DOHH2 (cell line): ENCODE measurements around the gene MAPK4.
A peak's percentile ranks its signal among the peaks of the same experiment; 100 is the strongest.
"Not testable (repeated sequence)": the region's sequence is repeated elsewhere in the genome, so short reads cannot be mapped to it uniquely, and the experiment has no call there.

Experiments
- H3F3A ChIP-seq: fragments of 200-600 bp; sonication (generic), shearing (Covaris generic); 2 replicates; pipeline ENCODE4 v1.6.0; 2016; ENCODE audit warnings: antibody characterized with exemption, mild to moderate bottlenecking; ENCODE audit not compliant: control insufficient read depth, insufficient read depth
- H3K27ac ChIP-seq: fragments of 200-600 bp; sonication (generic); 2 replicates; pipeline ENCODE4 v1.5.1; 2014; ENCODE audit warnings: low read depth, mild to moderate bottlenecking, low read length, moderate library complexity
- H3K27me3 ChIP-seq: fragments of 200-600 bp; sonication (generic); 2 replicates; pipeline ENCODE4 v1.6.1; 2014; ENCODE audit warnings: mild to moderate bottlenecking, low read length, mixed read lengths; ENCODE audit not compliant: control insufficient read depth
- H3K36me3 ChIP-seq: fragments of 200-600 bp; sonication (generic); 2 replicates; pipeline ENCODE4 v1.6.1; 2014; ENCODE audit warnings: mild to moderate bottlenecking, low read length, moderate library complexity, mixed read lengths; ENCODE audit not compliant: control insufficient read depth
- H3K4me1 ChIP-seq: fragments of 200-600 bp; sonication (generic); 2 replicates; pipeline ENCODE4 v1.6.1; 2014; ENCODE audit warnings: mild to moderate bottlenecking, low read length, mixed read lengths; ENCODE audit not compliant: control insufficient read depth
- H3K4me2 ChIP-seq: fragments of 200-600 bp; sonication (generic); 2 replicates; pipeline ENCODE4 v1.6.0; 2014; ENCODE audit warnings: mild to moderate bottlenecking, low read length, moderate library complexity
- H3K4me3 ChIP-seq: fragments of 200-600 bp; sonication (generic); 2 replicates; pipeline ENCODE4 v1.5.1; 2014; ENCODE audit warnings: mild to moderate bottlenecking, low read length, mixed read lengths
- H3K79me2 ChIP-seq: fragments of 200-600 bp; sonication (generic); 2 replicates; pipeline ENCODE4 v1.6.1; 2014; ENCODE audit warnings: mild to moderate bottlenecking, low read length, mixed read lengths; ENCODE audit not compliant: control insufficient read depth
- H3K9me2 ChIP-seq: fragments of 200-600 bp; sonication (generic); replicated peaks from 2 replicates; pipeline ENCODE4 v1.6.1; 2014; ENCODE audit warnings: mild to moderate bottlenecking, low read length, mixed read lengths; ENCODE audit not compliant: control insufficient read depth
- H3K9me3 ChIP-seq: fragments of 200-600 bp; sonication (generic); 2 replicates; pipeline ENCODE4 v1.6.1; 2014; ENCODE audit warnings: antibody characterized with exemption, low read length, mixed read lengths; ENCODE audit not compliant: control insufficient read depth, insufficient read depth
- H4K20me1 ChIP-seq: fragments of 200-600 bp; sonication (generic); 2 replicates; pipeline ENCODE4 v1.6.0; 2014; ENCODE audit warnings: low read depth, mild to moderate bottlenecking, antibody characterized with exemption, low read length, moderate library complexity; ENCODE audit not compliant: control insufficient read depth, insufficient read depth
- EZH2phosphoT487 ChIP-seq: fragments of 200-600 bp; sonication (generic); IDR thresholded peaks from 2 replicates; pipeline ENCODE4 v1.6.1; 2017; ENCODE audit warnings: borderline replicate concordance, mild to moderate bottlenecking, antibody characterized with exemption, low read length, moderate library complexity, mixed read lengths
- TF ChIP-seq, protein P1 (sequence below): fragments of 200-600 bp; sonication (generic); IDR thresholded peaks from one replicate; pipeline ENCODE4 v1.5.1; 2014; ENCODE audit warnings: antibody characterized with exemption, mild to moderate bottlenecking, low read depth, low read length; ENCODE audit not compliant: poor library complexity, severe bottlenecking

The MAPK4 gene

DNA sequence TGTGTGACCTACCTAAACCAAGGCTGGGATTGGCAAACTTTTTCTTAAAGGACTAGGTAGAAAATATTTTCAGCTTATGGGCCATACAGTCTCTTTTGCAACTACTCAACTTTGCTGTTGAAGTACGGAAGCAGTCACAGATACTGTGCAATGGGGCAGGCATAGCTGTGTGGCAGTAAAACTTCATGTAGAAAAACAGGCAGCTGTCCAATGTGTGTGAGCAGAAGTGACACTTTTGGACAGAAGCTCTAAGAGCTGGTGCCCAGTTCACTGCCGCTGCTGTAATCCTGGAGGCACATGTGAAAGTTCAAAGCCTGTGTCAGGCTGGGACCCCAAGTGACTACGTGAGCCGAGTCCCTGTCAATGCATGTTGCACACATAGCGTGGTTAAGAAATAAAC lies 46.7 kb downstream of the MAPK4 start:
- Histone ChIP-seq H3K9me2 (no peaks in the 10 kb centered on the region), H3K9me3 (no peaks in the 10 kb centered on the region), H3K4me2 (no peak overlapping the region), H4K20me1 (no peaks in the 10 kb centered on the region), H3K36me3 (no peaks in the 10 kb centered on the region), H3K27me3 (no peaks in the 10 kb centered on the region; the same call in 1 of the 2 replicates), H3F3A (no peaks in the 10 kb centered on the region), H3K79me2 (no peaks in the 10 kb centered on the region), H3K4me1 (no peaks in the 10 kb centered on the region), H3K27ac (no peak overlapping the region), H3K4me3 (no peak overlapping the region)
- TF ChIP-seq, protein P1, sequence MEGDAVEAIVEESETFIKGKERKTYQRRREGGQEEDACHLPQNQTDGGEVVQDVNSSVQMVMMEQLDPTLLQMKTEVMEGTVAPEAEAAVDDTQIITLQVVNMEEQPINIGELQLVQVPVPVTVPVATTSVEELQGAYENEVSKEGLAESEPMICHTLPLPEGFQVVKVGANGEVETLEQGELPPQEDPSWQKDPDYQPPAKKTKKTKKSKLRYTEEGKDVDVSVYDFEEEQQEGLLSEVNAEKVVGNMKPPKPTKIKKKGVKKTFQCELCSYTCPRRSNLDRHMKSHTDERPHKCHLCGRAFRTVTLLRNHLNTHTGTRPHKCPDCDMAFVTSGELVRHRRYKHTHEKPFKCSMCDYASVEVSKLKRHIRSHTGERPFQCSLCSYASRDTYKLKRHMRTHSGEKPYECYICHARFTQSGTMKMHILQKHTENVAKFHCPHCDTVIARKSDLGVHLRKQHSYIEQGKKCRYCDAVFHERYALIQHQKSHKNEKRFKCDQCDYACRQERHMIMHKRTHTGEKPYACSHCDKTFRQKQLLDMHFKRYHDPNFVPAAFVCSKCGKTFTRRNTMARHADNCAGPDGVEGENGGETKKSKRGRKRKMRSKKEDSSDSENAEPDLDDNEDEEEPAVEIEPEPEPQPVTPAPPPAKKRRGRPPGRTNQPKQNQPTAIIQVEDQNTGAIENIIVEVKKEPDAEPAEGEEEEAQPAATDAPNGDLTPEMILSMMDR, result no peak
- TF ChIP-seq EZH2phosphoT487, result no peak

DNA sequence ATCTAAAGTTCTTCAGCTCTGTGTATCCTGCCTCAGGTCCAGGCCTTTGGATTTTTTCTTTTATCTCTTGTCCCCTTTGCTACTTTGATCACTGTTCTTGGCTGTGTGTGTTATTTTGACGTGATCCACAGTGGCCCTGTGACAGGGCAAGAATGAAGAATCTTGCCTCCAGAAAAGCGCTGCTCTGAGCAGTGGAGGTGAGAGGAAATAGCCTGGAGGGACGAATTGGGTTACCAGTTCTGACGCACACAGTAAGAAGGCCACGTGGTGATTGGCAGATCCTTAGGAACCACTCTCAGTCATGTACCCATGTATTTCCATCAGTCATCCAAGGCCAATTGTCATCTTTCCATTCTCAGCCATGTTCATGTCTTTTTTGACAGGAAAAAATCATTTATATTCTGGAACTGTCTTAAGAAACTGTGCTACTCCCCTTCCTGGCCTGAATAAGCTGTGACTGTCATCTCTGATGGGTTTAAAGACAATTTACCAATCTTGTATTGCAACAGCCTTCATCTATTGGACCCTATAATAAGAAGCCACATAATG lies 47.6 kb downstream of the MAPK4 start:
- Histone ChIP-seq H3K4me3 (no peak overlapping the region), H3K27me3 (no peaks in the 10 kb centered on the region; the same call in none of the 2 replicates), H3K9me2 (no peaks in the 10 kb centered on the region), H3K4me1 (no peaks in the 10 kb centered on the region), H3K36me3 (no peaks in the 10 kb centered on the region), H3K27ac (no peak overlapping the region), H3K9me3 (no peaks in the 10 kb centered on the region), H4K20me1 (no peaks in the 10 kb centered on the region), H3K4me2 (no peak overlapping the region), H3F3A (no peaks in the 10 kb centered on the region), H3K79me2 (no peaks in the 10 kb centered on the region)
- TF ChIP-seq, protein P1, result no peak
- TF ChIP-seq EZH2phosphoT487, result no peak

DNA sequence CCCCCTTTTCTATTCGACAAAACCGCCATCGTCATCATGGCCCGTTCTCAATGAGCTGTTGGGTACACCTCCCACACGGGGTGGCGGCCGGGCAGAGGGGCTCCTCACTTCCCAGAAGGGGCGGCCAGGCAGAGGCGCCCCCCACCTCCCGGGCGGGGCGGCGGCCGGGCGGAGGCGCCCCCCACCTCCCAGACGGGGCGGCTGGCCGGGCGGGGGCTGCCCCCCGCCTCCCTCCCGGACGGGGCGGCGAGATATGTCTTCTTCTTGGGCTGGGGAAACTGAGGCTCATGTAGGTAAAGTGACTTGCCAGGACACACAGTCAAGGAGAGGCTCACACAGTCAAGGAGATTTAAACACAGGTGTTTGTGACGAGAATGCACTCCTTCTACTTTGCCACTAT lies 49.3 kb downstream of the MAPK4 start:
- H3K9me2 ChIP-seq, result not testable (repeated sequence)

DNA sequence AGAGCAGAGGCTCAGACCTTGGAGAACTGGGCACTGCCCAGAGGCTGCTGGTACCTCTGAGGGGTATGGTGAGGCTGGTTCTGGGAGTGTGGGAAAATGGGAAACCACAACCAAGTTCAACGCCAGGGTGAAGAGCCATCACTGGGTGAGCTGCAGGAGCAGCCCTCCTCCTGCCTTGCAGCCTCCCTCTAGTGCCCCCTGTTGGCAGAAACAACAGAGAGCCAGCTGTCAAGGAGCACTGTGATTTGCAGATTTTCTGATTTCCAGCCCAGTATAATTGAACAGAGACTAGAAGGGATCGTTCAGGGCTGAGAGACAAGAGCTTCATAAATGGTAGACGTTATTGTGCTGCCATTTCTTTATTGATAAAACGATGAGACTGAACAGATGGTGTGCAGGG lies 50.5 kb downstream of the MAPK4 start:
- H3K4me2 ChIP-seq, result no peak overlapping the region
- no peaks in the 10 kb centered on the region for H3F3A ChIP-seq
- no peaks in the 10 kb centered on the region for H3K9me2 ChIP-seq
- TF ChIP-seq, protein P1, result peak; percentile 46
- TF ChIP-seq EZH2phosphoT487, result no peak
- H3K4me3 ChIP-seq, result no peak overlapping the region
- no peaks in the 10 kb centered on the region for H3K4me1 ChIP-seq
- H3K9me3 ChIP-seq, result no peaks in the 10 kb centered on the region
- no peaks in the 10 kb centered on the region for H3K79me2 ChIP-seq
- no peak overlapping the region for H3K27ac ChIP-seq
- no peaks in the 10 kb centered on the region for H4K20me1 ChIP-seq
- H3K36me3 ChIP-seq, result no peaks in the 10 kb centered on the region
- peaks cover 3% of the 10 kb centered on the region for H3K27me3 ChIP-seq

More for the DNA sequence above, 49.3 kb downstream of the MAPK4 start:
- H3K27ac ChIP-seq, H4K20me1 ChIP-seq, H3K4me2 ChIP-seq, H3K9me3 ChIP-seq, H3K27me3 ChIP-seq, H3K4me1 ChIP-seq, H3K4me3 ChIP-seq, H3K79me2 ChIP-seq, H3K36me3 ChIP-seq, H3F3A ChIP-seq: not testable (repeated sequence)
